ENCODE measurements around the gene KATNB1.

The KATNB1 gene

DNA sequence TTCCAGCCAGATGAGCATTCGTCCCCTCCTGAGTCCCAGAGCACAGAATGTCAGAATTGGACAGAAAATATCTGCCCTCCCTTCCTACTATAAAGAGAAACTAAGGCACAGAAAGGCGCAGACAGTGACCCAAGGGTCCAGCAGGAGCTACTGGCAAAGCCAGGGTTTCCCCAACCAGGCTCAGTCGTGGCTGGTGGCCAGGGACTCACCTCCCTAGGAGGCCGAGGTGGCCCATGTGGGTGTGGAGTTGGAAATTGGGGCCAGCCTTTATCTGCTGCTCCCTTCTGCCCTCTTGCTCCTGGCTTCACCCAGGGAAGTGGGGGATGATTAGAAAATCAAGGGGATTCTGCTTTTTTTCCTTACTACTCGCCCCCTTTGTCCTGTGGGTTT, 39.9 kb upstream of the KATNB1 start:
- no peak for TF ChIP-seq CTCF (IDR thresholded peaks at IDR 0.05; ENCODE audit: borderline replicate concordance, insufficient read depth, low read depth, low read length)
- H3K4me3 ChIP-seq (ENCODE audit: low read depth, low read length) = no peak overlapping the region

DNA sequence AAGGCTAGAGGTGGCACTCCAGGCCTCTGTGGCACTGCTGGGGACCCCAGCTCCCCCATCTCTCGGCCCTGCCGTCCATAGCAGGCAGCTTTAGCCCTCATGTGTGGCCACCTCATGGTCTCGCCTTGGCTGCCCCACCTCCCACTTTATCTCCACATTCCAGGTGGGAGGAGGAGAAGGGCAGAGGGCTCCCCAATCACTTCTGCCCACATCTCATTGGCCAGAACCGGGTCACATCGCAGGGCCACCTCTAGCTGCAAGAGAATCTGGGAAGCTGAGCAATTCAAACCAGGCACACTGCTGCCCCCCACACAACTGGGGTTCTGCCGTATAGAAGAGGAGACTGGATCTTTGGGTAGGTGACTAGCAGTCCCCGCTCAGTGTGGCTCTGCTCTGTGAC, 39.3 kb upstream of the KATNB1 start:
- H3K4me3 ChIP-seq (ENCODE audit: low read depth, low read length) = no peak overlapping the region
- TF ChIP-seq CTCF (IDR thresholded peaks at IDR 0.05; ENCODE audit: borderline replicate concordance, insufficient read depth, low read depth, low read length) = no peak

DNA sequence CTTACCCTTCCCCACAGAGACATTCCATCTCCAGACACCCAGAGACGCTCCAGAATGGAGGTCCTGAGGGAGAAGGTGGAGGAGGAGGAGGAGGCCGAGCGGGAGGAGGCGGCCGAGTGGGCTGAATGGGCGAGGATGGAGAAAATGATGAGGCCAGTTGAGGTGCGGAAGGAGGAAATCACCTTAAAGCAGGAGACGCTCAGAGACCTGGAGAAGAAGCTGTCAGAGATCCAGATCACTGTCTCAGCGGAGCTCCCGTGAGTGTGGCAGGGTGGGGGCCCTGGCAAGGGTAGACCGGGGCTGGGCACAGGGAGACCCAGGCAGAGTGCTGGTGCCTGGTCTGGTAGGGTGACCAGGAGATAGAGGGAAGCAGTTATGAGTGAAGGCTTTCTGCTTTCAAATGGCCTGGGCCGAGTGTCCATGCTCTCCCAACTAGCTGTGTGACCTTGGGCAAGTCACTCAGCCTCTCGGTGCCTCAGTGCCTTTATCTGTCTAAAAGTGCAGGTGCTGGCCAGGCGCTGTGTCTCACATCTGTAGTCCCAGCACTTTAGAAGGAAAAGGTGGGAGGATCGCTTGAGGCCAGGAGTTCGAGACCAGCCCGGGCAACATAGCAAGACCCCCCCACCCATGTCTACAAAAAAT, 37.6 kb upstream of the KATNB1 start:
- no peak for TF ChIP-seq CTCF (IDR thresholded peaks at IDR 0.05; ENCODE audit: borderline replicate concordance, insufficient read depth, low read depth, low read length)
- no peak overlapping the region for H3K4me3 ChIP-seq (ENCODE audit: low read depth, low read length)

DNA sequence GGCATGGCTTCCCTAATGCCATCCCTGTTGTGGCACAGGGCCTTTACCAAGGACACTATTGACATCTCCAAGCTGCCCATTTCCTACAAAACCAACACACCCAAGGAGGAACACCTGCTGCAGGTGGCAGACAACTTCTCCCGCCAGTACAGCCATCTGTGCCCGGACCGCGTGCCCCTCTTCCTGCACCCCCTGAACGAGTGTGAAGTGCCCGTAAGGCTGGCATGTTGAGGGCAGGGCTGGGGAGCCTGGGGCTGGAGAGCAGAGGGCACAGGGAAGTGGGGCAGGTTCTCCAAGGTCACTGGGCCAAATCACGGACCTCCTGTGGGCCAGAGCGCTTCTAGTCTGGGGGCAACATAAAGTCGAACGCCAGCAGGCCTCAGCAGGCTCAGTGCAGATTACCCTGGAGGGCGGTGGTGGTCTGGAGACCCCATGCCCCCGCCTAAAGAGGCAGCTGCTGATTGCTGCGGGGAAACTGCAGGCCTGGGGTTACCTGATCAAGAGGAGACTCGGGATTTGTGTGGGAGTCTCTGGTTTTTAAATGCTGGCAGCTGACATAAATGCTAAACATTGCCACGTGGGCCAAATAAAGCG, 36.7 kb upstream of the KATNB1 start:
- no peak for TF ChIP-seq CTCF (IDR thresholded peaks at IDR 0.05; ENCODE audit: borderline replicate concordance, insufficient read depth, low read depth, low read length)
- H3K4me3 ChIP-seq (ENCODE audit: low read depth, low read length) = no peak overlapping the region

- no peak overlapping the region for H3K4me3 ChIP-seq (ENCODE audit: low read depth, low read length)
- no peak for TF ChIP-seq CTCF (IDR thresholded peaks at IDR 0.05; ENCODE audit: borderline replicate concordance, insufficient read depth, low read depth, low read length)
Observed at GRCh38 chr16:57699481-57699880, 36.1 kb upstream of the KATNB1 start.

DNA sequence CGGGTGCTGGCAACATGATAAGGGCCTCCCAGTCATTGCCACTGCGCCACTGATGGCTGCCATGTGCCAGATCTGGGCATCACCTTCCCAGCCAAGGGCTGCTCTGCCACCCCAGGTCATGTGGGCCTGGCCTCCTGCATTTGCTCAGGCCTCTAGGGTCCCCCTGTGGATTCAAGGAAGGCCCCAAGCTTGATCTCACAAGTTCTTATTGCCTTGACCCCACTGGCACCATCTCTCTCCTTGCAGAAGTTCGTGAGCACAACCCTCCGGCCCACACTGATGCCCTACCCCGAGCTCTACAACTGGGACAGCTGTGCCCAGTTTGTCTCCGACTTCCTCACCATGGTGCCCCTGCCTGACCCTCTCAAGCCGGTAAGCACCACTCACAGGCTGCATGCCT, 35.7 kb upstream of the KATNB1 start:
- no peak for TF ChIP-seq CTCF (IDR thresholded peaks at IDR 0.05; ENCODE audit: borderline replicate concordance, insufficient read depth, low read depth, low read length)
- H3K4me3 ChIP-seq (ENCODE audit: low read depth, low read length) = no peak overlapping the region
